ENCODE measurements around the gene UGT1A8.

DNA sequence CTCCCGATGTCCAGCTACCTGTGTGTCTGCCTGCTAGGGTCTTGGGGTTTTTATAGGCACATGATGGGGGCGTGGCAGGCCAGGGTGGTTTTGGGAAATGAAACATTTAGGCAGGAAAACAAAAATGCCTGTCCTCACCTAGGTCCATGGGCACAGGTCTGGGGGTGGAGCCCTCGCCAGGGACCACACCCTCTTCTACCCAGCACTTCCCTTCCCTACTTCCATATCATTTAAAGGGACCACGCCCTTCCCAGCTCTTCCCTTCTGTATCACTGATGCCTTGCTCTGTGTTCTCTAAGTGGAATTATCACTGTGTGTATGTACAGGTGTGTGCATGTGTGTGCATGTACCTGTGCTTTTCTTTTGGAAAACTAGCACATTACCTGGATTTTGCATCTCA, 149.0 kb downstream of the UGT1A8 start:
- no peak for TF ChIP-seq EZH2phosphoT487 (IDR thresholded peaks at IDR 0.05; ENCODE audit: low read length)
- TF ChIP-seq, protein P1, sequence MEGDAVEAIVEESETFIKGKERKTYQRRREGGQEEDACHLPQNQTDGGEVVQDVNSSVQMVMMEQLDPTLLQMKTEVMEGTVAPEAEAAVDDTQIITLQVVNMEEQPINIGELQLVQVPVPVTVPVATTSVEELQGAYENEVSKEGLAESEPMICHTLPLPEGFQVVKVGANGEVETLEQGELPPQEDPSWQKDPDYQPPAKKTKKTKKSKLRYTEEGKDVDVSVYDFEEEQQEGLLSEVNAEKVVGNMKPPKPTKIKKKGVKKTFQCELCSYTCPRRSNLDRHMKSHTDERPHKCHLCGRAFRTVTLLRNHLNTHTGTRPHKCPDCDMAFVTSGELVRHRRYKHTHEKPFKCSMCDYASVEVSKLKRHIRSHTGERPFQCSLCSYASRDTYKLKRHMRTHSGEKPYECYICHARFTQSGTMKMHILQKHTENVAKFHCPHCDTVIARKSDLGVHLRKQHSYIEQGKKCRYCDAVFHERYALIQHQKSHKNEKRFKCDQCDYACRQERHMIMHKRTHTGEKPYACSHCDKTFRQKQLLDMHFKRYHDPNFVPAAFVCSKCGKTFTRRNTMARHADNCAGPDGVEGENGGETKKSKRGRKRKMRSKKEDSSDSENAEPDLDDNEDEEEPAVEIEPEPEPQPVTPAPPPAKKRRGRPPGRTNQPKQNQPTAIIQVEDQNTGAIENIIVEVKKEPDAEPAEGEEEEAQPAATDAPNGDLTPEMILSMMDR (IDR thresholded peaks at IDR 0.05; ENCODE audit: low read length) = no peak
- TF ChIP-seq EZH2 (optimal IDR thresholded peaks at IDR 0.05; ENCODE audit: low read depth, low read length) = no peak
